HS-5 (cell line): Measurements from ENCODE around the gene TRAFD1.
A peak's percentile ranks its signal among the peaks of the same experiment; 100 is the strongest.

Source experiments
- DNase-seq: peaks from one replicate; pipeline ENCODE4 v3.0.0-alpha.2; 2012; ENCODE audit warnings: low read depth

The TRAFD1 gene

DNA sequence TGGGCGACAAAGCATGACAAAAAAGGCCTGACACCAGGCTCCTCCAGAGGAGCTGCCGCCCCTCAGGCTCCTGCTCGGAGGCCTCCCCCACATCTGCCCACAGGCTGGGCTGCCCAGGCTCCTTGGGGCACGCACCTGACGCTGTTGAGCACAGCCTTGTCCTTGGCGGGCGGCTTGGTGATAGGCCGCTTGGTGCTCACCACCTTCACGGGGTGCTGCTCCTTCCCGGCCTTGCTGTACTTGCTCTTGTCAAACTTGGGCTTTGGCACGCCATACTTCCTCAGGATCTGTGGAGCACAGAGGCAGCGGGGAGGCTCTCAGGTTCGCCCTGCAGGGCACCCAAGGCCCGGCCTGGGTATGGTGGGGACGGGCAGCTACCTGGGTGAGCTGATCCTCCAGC is 53.4 kb downstream of the TRAFD1 start:
- DNase-seq, result no peak

DNA sequence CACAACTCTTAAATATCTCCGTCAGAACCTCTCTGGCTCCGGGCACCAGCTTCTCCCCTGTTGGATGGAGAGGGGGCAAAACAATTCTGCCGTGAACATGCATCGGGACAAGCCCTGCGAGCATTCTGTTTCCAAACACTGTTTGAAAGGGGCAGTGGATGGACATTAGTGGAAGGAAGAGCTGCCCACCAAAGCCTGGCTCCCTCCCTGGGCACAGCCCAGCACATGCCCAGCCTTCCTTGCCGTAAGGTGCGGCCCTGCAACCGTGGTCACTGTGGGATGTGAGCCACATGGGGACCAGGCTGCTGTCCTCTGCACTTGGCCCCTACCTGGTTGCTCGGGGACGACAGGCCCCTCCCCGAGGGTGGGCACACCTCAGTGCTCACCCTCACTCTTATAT is 54.0 kb downstream of the TRAFD1 start:
- DNase-seq, result no peak

DNA sequence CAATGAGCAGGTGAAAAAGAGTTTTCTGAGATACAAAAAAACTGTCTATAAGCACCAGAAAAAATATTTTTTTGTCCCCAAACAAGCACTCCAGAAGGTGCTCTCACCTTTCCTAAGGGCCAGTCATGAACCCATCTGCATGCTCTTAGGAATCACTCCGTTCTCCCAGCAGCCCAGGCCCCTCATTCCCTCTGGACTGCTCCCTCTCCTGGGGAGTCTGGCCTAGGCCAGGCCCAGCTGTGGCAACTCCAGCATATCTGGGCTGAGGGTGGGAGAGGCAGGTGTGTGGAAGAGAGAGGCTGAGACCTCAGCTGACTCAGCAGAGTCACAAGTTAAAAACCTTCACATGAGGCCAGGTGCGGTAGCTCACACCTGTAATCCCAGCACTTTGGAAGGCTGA is 54.6 kb downstream of the TRAFD1 start:
- no peak for DNase-seq

DNA sequence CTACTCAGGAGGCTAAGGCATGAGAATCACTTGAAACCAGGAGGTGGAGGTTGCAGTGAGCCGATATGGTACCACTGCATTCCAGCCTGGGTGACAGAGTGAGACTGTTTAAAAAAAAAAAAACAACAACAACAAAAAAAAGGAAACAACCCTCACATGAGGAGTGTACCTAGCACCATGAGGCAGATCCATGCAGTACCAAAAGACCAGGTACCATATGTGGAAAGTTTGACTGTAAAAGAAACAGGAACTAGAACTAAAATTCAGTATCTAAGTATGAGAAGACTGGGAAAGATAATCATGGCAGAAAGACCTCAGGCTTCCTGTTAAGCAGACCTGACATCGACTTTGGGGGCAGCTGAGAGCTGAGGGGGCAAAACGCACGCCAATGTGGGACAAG is 55.1 kb downstream of the TRAFD1 start:
- DNase-seq, result no peak

- no peak for DNase-seq
Observed at GRCh38 chr12:112182499-112182898, 57.1 kb downstream of the TRAFD1 start.

DNA sequence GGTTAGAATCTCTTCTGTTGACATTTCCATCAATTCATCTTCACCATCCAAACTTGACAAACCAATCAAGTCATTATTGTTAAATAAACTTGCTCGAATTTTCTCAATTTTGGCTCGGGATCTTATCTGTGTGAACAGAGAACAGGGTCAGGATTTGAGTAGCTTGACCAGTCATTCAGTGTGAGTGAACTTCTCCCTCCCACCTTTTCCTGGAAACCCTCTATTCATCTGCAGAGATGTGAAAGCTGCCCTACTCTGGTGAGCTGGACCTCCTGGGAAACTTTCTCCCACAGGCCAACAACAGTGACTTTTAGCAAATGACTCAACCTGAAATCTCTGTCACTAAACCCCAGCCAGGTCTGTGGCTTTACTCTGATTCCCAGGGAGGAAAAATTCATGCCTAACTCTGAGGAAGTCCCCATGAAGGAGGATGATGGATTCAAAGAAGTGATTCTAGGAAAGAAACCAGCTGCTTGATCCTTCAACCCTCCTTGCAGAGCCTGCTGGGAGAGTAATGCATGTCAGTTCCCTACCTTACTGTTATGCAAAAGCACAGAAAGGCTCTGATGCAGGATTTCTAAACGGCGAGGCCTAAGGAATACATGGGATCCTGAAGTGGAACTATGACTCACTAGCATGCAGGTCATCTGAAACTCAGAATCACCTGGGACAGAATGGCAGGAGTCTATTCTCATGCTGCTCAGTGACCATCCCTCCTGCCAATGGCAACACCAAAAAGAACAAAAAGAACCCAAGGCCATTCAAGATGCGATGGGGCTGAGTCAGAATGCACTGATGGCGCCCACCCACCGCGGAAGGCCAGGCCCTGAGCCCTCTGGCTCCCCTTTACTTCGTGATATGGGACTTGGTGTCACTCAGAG is 58.0 kb downstream of the TRAFD1 start:
- DNase-seq, result no peak

DNA sequence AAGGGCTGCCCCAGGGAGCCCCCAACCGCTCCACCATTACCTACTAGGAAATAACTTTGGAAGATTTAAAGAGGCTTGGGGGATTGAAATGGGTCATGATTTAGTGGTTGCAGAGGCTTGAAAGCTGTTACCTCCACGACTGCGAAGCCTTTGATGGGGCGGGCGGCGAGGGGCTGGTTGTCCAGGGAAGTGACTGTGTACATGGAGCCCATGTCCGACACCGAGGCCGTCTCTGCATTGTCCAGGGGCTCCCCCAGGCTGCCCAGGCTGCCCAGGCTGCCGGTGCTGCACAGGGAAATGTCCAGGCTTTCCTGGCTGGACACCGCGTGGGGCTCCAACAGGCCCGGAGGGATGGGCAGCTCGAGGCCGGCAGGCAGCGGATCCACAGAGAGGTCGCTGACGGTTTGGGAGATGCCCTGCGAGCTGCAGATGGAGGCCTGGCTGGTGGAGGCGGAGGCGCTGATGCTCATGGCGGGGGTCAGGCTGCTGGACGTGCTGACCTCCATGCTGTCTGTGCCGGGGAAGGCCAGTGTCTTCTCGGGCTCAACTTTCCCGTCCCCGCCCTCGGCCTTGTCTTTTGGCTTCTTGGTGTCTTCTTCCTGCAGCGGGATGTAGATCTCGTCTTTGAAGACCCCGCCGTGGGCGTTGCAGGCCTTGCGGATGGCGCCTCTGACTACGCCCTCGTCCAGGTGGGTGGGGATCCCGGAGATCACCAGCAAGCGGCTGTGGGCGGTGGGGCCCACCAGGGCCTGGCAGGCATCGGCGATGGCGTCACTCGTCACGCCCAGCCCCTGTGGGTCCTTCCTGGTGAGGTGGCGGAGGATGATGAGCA is 58.9 kb downstream of the TRAFD1 start:
- DNase-seq, result no peak

DNA sequence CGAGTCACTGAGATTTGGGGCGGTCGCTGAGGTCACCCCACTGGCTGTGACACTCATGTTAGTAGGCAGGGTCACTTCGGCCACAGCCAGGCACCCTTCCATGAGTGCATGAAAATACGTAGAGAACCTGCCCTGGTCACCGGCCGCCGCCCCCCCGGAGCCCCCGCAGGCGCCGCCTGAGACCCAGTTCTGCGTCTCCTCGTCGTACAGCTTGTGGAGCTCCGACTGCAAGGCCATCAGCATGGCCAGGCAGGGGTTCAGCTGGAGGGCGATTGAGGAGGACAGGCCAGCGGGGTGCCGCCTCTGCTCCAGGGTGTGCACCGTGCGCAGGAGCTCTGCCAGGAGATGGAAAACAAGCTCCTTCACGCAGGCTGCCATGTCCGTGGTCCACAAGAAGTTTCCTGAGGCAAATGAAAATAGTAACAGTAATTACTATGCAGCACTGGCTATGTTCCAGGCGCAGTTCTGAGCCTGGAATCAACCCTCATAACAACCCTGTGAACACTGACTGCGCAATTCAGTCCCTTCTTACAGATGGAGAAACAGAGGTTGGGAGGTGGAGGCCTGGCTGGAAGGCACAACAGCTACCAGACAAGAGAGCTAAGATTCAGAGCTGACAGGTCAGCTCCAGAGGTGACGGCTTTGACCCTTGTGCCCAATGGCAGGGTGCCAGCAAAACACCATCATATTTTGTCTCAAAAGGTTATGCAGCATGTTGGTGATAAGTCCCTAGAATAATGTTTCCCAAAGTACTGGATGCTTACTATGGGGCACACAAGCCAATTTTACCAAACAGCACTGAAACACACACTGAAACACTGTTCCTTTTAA is 59.9 kb downstream of the TRAFD1 start:
- DNase-seq, result no peak

DNA sequence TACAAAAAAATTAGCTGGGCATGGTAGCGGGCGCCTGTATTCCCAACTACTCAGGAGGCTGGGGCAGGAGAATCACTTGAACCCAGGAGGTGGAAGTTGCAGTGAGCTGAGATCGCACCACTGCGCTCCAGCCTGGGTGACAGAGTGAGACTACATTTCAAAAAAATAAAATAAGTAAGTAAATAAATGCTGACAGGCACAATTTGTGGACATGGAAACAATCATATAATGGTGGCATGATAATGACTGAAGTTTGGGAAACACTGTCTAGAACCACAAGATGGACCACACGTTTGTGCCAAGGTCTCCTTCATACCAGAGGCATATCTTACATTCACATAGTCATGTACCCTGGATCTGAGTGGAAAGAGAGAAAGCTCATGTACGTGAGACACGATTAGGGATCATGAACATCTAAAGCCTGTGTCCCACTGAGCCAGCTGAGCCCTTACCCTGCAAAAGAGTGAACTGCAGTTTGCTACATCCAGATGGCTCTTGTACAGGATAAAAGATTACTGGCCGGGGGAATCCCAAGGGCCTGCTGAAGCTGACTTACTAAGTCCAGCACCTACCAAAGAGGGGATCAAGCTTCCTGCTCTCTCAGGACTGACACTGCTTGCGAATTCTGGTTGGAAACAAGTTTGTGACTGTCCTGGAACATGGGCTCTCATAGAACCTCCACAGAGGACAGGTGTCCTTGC is 62.9 kb downstream of the TRAFD1 start:
- no peak for DNase-seq

DNA sequence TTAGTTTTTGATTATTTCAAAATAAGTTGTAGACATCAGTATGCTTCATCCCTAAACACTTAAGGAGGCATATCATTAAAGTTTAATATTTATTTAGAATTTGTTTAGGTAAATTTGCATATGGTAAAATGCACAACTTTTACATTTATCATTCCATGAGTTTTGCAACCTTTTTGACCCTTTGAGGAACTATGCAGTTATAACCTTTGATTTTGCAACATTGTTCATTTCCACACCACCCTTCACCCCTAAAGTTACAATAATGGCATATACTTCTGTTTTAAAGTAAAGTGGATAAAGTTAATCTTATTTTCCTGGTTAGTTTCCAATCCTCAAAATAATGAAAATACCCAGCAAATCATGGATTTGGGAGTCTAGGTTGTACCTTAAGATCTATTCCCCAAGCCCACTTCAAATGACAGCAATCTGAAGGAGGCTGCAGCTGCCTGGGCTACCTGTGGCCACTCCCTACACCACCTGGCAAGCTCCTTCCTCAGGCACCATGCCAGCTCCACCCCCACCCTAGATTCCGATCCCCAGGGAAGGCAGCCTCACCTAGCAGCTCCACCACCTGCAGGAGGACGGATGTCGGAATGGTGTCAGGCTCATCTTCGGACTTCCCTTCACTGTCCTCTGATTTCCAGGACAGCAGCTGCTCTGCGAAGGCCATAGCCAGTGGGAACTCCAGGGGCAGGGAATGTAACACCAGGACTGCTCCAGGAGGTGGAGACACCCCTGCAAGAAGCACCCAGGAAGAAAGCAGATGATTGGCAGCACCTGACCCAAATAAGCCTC is 65.1 kb downstream of the TRAFD1 start:
- DNase-seq, result no peak

GRCh38 chr12:112191201-112191600 is 65.8 kb downstream of the TRAFD1 start:
- DNase-seq, result no peak

DNA sequence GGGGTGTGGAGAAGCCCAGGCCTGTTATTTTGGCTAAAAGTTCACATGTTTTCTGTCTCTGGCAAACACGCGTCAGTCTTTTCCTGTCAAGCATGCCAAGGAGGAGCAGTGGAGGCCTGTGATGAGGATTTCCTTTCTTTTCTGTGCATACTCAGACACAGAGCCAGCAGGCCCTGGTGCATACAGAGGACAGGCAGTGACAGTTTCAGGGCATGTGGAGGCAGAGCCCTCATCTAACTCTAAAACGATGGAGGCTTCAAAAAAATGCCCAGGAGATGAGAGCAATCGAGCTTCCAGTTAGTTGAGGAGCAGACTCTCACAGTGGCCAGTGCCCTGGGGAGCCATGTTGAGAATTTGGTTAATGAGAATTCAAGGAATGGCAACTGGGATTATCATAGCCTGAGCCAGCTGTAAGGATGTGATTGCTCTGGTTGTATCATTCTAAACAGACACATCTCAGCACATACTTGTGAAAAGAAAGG is 66.5 kb downstream of the TRAFD1 start:
- DNase-seq, result no peak

GRCh38 chr12:112192475-112192874 is 67.1 kb downstream of the TRAFD1 start:
- no peak for DNase-seq

DNA sequence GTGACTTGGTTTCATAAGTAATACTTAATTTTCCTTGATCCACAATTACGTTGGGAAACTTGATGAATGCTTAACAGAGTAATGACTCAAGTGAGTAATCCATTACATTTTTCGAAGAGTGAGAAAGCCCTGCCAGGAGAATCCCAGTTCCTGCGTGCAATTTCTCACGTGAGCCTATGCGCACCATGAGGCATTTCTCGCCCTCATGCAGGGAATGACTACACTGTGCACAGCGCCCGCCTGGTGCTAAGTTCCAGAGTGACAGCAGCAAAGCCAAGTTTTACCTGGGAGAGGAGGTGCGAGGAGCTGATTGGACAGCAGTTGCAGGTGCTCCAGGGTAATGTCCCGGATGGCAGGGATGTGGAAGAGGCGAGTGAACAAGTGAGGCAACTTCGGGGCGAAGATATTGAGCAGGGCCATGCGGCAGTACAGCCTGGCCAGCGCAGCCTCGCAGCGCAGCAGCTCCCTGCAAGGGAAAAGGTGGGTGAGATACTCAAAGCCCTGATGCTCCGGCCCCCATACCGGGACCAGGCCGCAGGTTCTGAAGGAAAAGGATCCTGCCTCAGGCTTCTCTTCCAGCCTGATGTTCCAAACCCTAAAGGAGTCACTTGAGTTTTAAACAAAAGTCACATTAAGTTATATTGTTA is 69.4 kb downstream of the TRAFD1 start:
- DNase-seq, result no peak

- DNase-seq, result no peak
Observed at GRCh38 chr12:112196196-112196875, 71.0 kb downstream of the TRAFD1 start.

GRCh38 chr12:112198120-112198733 is 72.9 kb downstream of the TRAFD1 start:
- peak; percentile 6 for DNase-seq

- no peak for DNase-seq
Observed at GRCh38 chr12:112199136-112199535, 73.8 kb downstream of the TRAFD1 start.
